Calu3 (cell line): ENCODE data around the gene DYRK2. TPM values are rescaled to one million over a fixed set of nuclear protein-coding genes. Genes with fewer than 3 reads are reported as not detected.

Experiments used
- BruUV-seq: library from RNA; stranded (reverse); fragments of 400-500 nt; replicated peaks from 2 replicates; lab custom pipeline; 2021; lab: Mats Ljungman, UMichigan
- CTCF ChIA-PET: fragments of 300-600 bp; sonication (Branson Sonifier 250); formaldehyde crosslinking; loops from one replicate; lab custom pipeline; 2022; ENCODE audit warnings: antibody characterized with exemption; lab: Charles Lee
- DNase-seq: peaks from one replicate; pipeline ENCODE4 v3.0.0; 2022
- H3K27ac Mint-ChIP-seq: one replicate; pipeline ENCODE4 v1.8.0; 2022; ENCODE audit warnings: mixed read lengths; ENCODE audit not compliant: unreplicated experiment
- H3K27me3 Mint-ChIP-seq: one replicate; pipeline ENCODE4 v1.8.0; 2022; ENCODE audit warnings: mixed read lengths; ENCODE audit not compliant: unreplicated experiment
- H3K36me3 Mint-ChIP-seq: one replicate; pipeline ENCODE4 v1.8.0; 2022; ENCODE audit warnings: mild to moderate bottlenecking, moderate library complexity, mixed read lengths; ENCODE audit not compliant: insufficient read depth, unreplicated experiment
- H3K4me1 Mint-ChIP-seq: one replicate; pipeline ENCODE4 v1.8.0; 2022; ENCODE audit warnings: mild to moderate bottlenecking, low read depth, mixed read lengths; ENCODE audit not compliant: unreplicated experiment
- H3K4me3 Mint-ChIP-seq: one replicate; pipeline ENCODE4 v1.8.0; 2022; ENCODE audit warnings: mild to moderate bottlenecking, low read depth, moderate library complexity, mixed read lengths; ENCODE audit not compliant: unreplicated experiment
- H3K9me3 Mint-ChIP-seq: one replicate; pipeline ENCODE4 v1.8.0; 2022; ENCODE audit warnings: low read depth, mixed read lengths; ENCODE audit not compliant: unreplicated experiment
- intact Hi-C: fragments of 100-400 bp; cut with micrococcal nuclease; formaldehyde crosslinking; loops from one replicate; pipeline ENCODE4 v1.10.0; 2022; ENCODE audit not compliant: unreplicated experiment
- total RNA-seq: library from RNA; stranded (reverse); gene quantifications from 2 replicates; pipeline ENCODE4 v1.2.3, GENCODE V29; 2022
- TF ChIP-seq, protein P1 (sequence below): fragments of 200-600 bp; IDR thresholded peaks from one replicate; pipeline ENCODE4 v1.8.0; 2022; ENCODE audit warnings: antibody characterized with exemption; ENCODE audit not compliant: unreplicated experiment

The DYRK2 gene
- total RNA-seq, 1 experiment from 2014 or later = 62.3 TPM

DNA sequence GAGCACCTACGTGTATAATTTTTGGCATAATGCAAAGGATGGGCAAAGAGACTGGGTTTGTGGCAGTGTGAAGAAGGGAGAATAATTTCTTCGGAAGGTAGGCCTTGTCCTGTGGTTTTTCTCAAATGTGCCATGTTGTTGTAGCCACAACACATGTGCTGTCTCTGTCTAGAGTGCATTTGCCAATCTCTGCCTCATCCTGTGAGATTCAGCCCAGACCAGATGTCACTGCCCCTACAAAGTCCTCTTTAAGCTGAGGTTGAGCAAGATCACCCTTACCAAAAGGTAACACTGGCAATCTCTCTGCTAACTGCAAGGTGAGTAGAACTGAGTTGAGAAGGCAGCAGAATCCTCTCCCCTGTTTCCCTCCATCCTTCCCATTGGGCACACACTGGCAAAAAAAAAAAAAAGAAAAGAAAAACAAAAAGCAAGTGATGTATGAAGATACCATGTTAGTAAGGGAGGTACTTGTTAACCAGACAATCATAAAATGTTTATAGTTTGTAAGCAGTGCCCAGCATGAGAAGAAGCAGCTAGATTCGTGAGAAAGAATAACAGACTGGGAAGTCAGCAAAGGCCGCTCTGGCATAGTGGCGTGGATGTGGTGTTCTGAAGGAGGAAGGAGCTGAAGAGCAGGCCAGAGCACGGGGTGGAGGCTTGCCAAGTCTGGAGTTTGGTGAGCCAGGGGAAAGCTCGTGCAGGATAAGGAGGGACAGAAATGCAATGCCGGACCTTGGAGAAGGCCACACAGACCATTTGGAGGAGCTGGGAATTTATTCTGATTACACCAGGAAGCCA lies 18.9 kb downstream of the DYRK2 start:
- Mint-ChIP-seq H3K4me3 (no peak overlapping the region), H3K27ac (no peak overlapping the region), H3K36me3 (no peaks in the 10 kb centered on the region), H3K9me3 (peaks cover 3% of the 10 kb centered on the region), H3K4me1 (peaks cover 45% of the 10 kb centered on the region), H3K27me3 (no peaks in the 10 kb centered on the region)
- no peak for DNase-seq
- intact Hi-C loops = no loop called here
- CTCF ChIA-PET = interaction anchor here (0.6 to 0.7 kb wide), 2 partner anchors 14 to 140 kb away, joined by 3 to 4 read pairs; no protein-coding TSS in a partner anchor
- no TSS peak for BruUV-seq
- TF ChIP-seq, protein P1, sequence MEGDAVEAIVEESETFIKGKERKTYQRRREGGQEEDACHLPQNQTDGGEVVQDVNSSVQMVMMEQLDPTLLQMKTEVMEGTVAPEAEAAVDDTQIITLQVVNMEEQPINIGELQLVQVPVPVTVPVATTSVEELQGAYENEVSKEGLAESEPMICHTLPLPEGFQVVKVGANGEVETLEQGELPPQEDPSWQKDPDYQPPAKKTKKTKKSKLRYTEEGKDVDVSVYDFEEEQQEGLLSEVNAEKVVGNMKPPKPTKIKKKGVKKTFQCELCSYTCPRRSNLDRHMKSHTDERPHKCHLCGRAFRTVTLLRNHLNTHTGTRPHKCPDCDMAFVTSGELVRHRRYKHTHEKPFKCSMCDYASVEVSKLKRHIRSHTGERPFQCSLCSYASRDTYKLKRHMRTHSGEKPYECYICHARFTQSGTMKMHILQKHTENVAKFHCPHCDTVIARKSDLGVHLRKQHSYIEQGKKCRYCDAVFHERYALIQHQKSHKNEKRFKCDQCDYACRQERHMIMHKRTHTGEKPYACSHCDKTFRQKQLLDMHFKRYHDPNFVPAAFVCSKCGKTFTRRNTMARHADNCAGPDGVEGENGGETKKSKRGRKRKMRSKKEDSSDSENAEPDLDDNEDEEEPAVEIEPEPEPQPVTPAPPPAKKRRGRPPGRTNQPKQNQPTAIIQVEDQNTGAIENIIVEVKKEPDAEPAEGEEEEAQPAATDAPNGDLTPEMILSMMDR = no peak

- Mint-ChIP-seq H3K27ac (no peak overlapping the region), H3K9me3 (peaks cover 11% of the 10 kb centered on the region), H3K4me3 (no peak overlapping the region), H3K27me3 (no peaks in the 10 kb centered on the region), H3K4me1 (peaks cover 26% of the 10 kb centered on the region), H3K36me3 (no peaks in the 10 kb centered on the region)
- CTCF ChIA-PET = no interaction called here
- DNase-seq = no peak
- intact Hi-C loops = no loop called here
- TF ChIP-seq, protein P1 = no peak
- BruUV-seq = no TSS peak
Observed at GRCh38 chr12:67669217-67669933, 20.8 kb downstream of the DYRK2 start.

DNA sequence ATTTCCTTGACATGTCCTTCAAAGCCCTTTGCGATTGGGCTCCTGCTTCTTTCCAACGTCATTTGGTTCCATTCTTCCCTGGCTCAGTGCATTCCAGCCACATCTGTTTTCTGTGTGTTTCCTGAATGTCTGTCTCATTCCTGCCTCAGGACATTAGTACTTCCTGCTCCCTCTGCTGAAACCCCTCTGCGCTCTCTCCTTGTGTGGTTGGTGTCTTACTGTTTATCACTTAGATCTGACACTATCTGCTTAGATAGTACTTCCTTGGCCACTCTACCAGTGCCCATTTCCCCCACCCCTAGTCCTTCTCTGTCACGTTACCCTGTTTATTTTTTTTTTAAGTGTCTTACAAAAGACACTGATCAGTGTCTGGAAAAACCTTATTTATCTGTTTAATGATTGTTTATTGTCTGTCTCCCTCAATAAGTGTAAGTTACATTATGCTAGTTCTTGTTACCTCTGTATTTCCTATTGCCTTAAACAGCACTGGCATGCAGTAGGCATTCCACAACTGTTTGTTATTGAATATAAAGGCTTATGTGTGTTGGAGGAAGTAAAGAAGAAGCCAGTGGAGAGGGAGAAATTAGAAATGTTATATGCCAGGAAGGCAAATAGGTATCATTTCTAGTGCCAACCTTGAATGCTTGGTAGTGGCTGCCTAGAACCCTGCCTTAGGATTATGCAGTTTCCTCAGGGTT lies 21.5 kb downstream of the DYRK2 start:
- CTCF ChIA-PET = no interaction called here
- BruUV-seq = no TSS peak
- intact Hi-C loops = no loop called here
- Mint-ChIP-seq H3K36me3 (no peaks in the 10 kb centered on the region), H3K4me1 (peaks cover 22% of the 10 kb centered on the region), H3K27ac (no peak overlapping the region), H3K27me3 (no peaks in the 10 kb centered on the region), H3K4me3 (no peak overlapping the region), H3K9me3 (peaks cover 11% of the 10 kb centered on the region)
- no peak for DNase-seq
- TF ChIP-seq, protein P1 = no peak

- H3K27me3 Mint-ChIP-seq = no peaks in the 10 kb centered on the region
- TF ChIP-seq, protein P1 = no peak
- no peak overlapping the region for H3K27ac Mint-ChIP-seq
- no peak for DNase-seq
- peaks cover 11% of the 10 kb centered on the region for H3K9me3 Mint-ChIP-seq
- intact Hi-C loops = no loop called here
- CTCF ChIA-PET = no interaction called here
- no peaks in the 10 kb centered on the region for H3K36me3 Mint-ChIP-seq
- peaks cover 14% of the 10 kb centered on the region for H3K4me1 Mint-ChIP-seq
- H3K4me3 Mint-ChIP-seq = no peak overlapping the region
- no TSS peak for BruUV-seq
Observed at GRCh38 chr12:67671419-67671818, 22.9 kb downstream of the DYRK2 start.
